Muscle of back (tissue), 11 donors: ENCODE results near the gene EP400. TPM values are rescaled to one million over a fixed set of nuclear protein-coding genes. Genes with fewer than 3 reads are reported as not detected.

Experiments used
- DNase-seq, 3 donors: peaks; one replicate each; pipeline versions ENCODE4 v3.0.0 to v3.0.0-alpha.2; 2013
- polyA plus RNA-seq, 10 donors: library from polyadenylated mRNA; unstranded; fragments of 120-200 nt; gene quantifications; one replicate each; pipeline ENCODE4 v1.2.1, GENCODE V29; 2013; ENCODE audit not compliant: insufficient read length in 10 of 10

EP400 gene
- polyA plus RNA-seq, 10 donors = 18.9 to 31.9 (median 23.4) TPM

DNA sequence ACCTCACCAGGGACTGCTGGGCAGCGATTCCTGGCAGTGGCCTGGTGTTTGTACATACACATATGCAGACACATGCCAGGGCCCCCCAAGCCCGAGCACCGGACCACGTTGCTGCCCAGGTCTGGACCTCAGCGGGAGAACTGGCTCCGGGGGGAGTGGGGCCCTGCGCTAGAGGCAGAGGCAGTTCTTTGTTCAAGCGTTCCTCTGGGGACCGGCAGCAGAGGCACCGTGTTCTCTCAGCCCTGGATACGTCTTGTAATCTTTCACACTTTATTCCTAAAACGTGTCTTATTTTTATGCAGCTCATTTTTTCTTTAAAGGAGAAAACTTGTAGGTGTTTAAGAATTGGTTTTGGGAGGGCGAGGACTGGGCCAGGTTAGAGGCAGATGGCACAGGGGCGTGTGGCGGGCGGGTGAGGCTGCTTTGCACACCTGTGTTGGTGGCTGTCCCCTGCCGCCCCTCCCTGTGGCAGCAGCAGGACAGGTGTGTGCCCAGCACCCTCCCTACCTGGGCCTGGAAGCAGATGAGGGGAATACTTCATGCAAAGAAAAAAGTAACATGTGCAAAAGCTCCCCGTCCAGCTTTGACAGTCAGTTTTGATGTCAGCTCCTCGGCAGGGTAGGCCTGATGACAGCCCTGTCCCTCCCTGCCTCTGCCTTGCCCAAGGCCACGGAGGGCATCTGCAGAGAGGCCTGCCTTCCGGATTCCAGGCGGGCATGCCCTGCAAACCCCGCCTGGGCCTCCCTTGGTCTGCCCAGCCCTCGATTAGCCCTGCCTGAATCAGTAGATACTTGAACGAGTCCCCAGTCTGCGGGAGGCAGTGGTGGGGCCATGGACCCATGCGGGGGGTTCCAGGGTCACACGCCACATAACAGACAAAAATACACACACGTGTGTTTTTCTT lies 27.6 kb upstream of the EP400 start:
- no peak for DNase-seq

DNA sequence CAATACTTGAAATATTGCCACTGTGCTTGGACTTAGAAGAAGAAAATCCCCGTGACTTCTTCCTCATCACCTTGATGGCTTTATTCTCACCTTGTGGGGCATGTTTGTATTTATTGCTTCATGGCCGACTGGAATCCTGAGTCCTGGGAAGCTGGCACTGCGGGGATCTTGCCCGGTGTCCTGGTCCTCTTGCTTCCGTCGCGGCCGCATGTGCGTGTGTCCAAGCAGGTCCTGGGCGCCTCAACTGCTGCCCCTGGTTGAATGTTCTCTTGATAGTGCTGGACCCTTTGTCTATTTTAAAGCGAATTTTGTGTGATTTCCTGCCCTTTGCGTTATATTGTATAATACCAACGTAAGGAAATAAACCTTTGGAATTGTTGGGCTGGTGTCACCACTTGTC lies 27.0 kb upstream of the EP400 start:
- DNase-seq = no peak

DNA sequence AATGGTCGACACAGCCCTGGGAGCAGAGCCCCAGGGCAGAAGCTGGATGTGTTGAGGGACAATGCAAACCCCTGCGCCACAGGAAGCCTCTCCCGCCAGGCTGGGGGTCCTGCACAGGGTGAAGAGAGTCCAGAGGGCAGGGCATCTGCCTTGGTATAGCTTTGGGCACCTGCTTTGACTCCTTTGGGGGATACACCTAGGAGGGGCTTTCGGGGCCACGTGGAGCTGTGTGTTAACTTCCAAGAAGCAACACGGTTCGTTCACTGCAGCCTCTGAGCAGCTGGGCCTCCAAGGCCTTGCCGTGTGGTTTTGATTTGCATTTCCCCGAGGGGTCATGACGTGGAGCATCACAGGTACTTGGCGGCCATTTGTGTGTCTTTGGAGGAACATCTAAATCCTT lies 26.5 kb upstream of the EP400 start:
- no peak for DNase-seq

DNA sequence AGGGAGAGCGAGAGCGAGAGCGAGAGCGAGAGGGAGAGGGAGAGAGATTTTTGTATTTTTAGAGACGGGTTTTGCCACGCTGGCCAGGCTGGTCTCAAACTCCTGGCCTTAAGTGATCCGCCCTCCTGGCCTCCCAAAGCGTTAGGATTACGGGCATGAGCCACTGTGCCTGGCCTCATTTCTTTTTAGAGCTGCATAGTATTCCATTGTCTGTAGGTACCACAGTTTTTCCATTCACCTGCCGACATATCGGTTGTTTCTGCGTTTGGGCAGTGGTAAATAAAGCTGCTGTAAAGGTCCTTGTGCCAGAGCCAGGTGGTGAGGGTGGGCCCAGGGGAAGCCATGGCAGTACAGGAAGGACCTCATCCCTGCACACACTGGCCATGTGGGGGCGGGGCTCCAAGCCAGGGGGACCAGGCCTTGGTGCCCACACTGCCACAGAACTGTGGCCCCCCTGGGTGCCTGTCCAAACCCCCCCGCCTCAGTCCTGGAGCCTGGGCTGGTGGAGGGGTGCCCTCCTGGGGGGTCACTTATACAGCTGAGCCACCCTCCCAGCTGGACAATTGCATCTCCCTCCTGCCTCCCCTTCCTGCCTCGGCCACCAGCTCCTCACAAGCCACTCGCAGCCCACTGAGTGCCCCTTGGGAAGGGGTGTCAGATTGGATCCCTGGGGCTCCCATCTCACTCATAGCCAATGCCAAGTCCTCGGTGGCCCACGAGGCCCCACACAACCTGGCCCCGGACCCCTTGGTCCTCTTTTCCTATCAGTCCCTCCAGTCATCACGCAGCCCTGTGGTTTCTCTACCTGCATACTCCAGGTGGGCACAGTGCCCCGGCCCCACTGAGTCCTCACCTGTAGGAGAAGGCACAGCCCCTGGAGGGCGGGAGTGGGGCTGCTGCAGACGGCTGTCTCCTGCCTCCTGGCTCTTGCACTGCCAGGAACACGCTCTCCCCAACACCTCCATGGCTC lies 22.3 kb upstream of the EP400 start:
- no peak for DNase-seq

DNA sequence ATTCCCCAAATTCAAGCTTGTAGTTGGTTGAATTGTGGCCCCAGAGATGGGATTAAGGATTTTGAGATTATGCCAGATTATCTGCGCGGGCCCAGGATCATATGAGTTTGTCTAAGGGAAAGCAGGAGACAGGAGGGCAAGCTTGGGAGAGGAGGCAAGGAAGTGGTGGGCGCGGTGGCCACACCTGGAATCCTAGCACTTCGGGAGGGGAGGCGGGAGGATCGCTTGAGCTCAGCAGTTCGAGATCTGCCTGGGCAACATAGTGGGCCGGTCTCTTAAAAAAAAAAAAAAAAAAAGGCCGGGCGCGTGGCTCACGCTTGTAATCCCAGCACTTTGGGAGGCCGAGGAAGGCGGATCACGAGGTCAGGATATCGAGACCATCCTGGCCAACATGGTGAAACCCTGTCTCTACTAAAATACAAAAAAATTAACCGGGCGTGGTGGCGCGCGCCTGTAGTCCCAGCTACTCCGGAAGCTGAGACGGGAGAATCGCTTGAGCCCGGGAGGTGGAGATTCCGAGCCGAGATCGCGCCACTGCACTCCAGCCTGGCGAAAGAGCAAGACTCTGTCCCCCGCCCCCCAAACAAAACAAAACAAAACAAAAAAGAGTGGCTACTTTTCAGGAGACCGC lies 21.5 kb upstream of the EP400 start:
- DNase-seq = peak in 1 of 3 donors; percentile 18

DNA sequence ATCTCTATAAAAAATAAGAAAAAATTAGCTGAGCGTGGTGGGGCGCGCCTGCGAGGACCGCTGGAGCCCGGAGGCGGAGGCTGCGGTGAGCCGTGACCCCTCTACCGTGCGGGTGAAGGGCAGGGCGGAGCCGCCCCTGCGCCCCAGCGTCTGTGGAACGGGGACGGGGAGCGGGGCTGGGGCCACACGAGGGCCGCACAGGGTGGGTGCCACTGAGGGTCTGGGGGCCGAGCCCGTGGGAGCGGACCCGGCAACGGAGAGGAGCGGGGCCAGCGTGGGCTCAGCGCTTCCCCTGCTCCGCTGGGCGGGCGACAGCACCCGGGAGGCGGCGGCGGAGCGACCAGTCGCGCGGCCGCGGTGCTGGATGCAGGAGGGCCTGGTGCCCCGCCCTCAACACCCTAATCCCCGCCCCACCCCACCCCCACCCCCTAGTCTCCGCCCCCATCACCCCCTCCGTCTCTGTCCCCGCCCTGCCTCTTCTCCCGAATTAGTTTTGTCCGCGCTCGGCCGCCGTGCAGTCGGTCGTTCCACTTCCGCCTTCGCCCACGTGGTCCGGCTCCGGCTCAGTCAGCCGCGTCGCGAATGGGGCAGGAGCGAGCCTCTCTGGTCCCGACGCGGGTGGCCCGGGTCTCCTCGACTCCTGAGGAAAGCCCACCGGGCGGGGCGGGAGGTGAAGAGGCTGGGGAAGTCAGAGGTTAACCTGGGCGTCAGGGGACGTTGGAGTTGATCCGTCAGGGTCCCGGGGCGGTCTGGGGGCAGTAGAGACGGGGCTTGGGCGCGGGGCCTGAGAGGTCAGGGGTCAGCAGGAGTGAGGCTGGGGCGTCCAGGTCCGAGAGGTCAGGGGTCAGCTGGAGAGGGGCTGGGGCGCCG lies 20.8 kb upstream of the EP400 start, which contains the start of gene PUS1:
Gene PUS1 (plus strand): TSS at position 566 of the 870 bp plus-strand sequence. CDS start 447 bp downstream, outside the sequence.
- peak; percentile 95 to 97 (median 96) for DNase-seq

DNA sequence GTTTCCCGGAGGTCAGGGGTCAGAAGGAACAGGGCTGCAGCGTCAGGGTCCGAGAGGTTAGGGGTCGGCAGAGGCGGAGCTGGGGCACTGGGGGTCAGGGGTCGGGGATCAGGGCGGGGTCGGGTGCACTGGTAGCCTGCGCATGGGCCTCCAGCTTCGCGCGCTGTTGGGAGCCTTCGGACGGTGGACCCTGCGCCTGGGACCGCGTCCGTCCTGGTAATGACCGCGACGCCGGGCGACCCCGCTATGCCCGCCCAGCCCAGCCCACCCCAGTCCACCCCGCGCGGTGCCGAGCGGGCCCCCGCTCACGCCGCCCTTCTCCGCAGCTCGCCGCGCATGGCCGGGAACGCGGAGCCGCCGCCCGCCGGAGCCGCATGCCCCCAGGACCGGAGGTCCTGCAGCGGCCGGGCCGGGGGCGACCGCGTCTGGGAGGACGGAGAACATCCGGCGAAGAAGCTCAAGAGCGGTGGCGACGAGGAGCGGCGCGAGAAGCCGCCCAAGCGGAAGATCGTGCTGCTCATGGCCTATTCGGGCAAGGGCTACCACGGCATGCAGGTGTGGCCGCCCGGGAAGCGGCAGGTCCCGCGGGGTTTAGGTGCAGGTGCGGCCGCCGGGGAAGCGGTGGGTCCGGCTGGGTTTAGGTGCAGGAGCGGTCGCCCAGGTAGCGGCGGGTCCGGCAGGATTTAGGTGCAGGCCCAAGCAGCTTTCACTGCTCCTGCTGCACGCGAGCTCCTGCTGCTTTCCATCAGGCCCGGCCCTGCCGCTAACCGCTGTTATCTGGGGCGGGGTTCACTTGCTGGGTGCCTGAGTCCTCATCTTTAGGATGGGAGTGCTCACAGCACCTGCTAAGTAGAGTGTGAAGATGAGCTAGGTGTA lies 19.9 kb upstream of the EP400 start:
- DNase-seq = no peak

DNA sequence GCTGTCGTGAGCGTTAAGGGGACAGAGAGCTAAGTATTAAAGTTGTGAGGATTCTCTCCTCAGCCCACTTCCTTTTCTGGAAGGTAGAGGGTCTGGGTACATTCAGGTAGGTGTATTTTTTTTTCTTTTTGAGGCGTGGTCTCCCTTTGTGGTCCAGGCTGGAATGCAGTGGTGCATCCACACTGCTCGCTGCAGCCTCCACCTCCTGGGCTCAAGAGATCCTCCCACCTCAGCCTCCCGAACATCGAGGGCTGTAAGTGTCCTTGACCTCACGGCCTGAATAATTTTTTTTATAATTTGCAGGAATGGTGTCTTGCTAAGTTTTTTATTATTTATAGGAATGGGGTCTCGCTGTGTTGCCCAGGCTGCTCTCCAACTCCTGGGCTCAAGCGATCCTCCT lies 19.2 kb upstream of the EP400 start:
- no peak for DNase-seq

DNA sequence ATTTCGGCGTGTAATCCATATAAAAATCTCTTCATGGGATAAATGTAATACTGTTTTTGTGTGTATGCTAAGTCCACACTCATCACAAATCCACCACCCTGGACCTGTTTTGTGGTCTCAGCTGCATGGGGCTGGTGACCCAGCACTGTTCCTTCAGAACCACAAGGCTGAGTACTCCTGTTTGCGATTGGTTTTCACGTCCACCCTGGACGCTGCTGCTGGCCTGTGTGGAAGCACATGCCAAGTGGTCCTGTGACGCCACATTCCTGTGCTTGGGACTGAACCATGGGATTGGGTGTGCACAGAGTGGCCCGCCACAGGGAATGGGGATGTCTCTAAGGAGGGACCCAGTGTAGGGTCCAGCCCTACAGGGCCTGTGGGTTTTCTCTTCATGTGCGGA lies 16.4 kb upstream of the EP400 start:
- no peak for DNase-seq

DNA sequence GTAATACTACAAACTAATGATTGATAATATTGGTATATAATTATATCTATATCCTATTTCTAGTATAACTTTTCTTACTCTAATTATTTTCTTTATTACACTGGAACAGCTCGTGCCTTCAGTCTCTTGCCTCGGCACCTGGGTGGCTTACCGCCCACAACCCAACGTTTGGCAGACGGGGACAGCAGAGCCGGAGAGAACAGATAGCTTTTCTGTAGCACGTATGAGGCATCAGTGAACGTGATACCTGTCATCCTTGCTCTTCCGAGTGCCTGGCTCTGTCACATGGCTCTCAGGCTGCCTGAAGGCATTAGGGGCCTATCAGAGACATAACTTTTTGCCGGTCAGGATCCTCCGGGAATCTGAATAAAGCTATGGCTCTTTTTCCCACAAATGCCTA lies 15.2 kb upstream of the EP400 start:
- no peak for DNase-seq

DNA sequence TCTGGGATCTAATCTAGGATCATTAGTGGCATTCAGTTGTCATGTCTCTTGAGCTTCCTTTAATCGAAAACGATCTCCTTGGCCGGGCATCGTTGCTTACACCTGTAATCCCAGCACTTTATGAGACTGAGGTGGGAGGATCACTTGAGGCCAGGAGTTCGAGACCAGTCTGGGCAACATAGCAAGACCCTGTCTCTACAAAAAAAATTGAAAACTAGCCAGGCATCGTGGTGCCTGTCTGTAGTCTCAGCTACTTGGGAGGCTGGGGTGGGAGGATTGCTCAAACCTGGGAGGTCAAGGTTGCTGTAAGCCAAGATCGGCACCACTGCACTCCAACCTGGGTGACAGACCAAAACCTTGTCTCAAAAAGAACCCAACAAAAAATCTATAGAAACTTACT lies 11.7 kb upstream of the EP400 start:
- no peak for DNase-seq

DNA sequence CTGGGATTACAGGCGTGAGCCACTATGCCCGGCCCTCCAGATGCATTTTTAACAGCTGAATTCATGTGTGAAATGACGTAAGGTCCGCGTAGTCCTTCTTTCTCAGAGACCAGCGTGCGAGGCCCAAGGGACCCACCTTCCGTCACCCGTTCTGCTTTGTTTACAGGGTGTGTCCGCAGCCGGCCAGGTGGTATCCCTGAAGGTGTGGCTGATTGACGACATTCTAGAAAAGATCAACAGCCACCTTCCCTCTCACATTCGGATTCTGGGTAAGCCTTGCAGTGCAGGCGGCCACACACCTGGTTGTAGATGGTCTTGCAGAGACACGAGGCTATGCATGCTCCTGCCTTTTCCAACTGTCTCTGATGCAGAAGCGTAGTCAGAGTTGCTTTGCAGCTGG lies 10.7 kb upstream of the EP400 start:
- DNase-seq = no peak

DNA sequence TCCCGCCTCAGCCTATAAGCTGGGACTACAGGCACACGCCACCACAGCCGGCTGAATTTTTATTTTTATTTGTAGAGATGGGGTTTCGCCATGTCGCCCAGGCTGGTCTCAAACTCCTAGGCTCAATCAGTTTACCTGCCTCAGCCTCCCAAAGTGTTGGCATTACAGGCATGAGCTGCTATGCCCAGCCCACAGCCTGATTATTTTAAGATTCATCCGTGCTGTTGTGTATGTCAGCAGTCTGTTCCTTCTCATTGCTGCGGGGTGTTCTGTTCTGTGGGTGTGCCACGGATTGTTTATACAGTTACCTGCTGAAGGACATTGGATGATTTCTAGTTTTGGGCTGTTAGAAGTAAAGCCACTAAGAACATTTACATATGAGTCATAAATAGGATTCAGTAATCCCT lies 9.6 kb upstream of the EP400 start:
- DNase-seq = no peak

DNA sequence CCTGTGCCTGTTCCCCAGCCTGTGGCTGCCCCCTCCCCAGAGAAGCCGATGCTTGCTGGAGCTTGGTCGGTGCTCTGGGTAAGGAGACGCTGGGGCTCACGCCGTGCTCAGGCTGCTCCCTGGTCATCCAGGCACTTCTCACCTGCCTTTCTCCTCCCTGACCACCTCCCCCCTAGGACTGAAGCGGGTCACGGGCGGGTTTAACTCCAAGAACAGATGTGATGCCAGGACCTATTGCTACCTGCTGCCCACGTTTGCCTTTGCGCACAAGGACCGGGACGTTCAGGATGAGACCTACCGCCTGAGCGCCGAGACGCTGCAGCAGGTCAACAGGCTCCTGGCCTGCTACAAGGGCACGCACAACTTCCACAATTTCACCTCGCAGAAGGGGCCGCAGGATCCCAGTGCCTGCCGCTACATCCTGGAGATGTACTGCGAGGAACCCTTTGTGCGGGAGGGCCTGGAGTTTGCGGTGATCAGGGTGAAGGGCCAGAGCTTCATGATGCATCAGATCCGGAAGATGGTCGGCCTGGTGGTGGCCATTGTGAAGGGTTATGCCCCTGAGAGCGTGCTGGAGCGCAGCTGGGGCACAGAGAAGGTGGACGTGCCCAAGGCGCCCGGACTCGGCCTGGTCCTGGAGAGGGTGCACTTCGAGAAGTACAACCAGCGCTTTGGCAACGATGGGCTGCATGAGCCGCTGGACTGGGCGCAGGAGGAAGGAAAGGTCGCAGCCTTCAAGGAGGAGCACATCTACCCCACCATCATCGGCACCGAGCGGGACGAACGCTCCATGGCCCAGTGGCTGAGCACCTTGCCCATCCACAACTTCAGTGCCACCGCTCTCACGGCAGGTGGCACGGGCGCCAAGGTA lies 8.4 kb upstream of the EP400 start:
- no peak for DNase-seq

DNA sequence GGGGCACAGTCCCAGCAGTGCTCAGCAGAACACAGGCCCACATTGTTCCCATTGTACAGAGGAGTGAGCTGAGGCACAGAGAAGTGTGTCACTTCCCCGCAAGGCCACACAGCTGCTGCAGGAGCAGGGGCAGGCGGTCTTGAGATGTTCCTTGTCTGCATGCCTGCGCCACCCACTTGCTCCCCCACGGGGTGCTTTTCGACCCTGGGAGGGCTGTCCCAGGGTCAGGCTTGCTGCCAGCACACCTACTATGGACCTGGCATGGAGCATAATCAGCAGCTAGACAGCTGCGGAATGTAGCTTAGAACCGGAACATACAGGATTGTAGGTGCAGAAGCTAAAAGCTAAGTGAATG lies 7.8 kb upstream of the EP400 start:
- DNase-seq = no peak

DNA sequence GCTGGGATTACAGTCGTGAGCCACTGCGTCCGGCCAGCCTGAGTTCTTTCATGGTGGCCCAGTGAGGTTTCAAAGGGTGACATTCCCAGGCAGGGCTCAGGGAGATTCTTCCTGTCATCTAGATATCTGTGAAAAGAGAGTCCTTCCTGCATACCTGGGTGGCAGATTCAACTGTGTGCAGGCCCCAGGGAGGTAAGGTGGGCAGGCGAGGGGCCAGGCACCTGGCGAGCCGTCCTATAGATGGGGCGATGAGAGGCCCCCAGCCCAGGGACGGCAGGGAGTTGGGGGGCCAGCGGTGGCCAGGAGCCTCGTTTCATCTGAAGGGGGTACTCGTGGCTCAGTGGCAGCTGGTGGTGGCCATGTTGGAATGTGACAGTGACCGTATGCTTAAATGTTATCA lies 7.1 kb upstream of the EP400 start:
- no peak for DNase-seq

DNA sequence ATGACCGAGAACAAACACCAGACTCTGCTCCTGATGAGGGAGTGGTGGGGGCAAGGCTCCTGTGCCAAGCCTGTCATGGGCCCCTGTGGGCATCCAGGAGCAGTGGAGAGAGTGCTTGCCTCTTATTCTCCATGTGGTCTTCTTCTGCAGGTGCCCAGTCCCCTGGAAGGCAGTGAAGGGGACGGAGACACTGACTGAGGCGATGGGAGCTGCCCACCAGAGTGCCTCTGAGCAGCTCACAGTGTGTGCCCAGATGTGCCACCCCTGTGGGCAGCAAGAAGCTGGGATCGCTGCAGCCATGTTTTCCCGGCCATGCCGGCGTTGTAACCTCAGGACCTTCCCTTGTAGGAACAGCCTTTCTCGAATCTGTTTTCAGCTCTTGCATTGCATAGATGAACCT lies 6.4 kb upstream of the EP400 start:
- no peak for DNase-seq

DNA sequence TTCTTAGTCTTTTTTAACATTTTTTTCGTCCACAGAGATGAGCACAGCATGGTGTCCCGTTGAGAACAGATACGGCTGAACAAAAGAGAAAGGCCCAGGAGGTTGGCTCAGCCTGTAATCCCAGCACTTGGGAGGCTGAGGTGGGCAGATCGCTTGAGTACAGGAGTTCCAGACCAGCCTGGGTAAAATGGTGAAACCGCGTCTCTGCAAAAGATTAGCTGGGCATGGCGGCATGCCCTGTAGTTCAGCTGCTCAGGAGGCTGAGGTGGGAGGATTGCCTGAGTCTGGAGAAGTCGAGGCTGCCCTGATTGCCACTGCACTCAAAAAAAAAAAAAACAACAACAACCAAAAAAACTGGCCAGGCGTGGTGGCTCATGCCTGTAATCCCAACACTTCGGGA lies 5.9 kb upstream of the EP400 start:
- no peak for DNase-seq

DNA sequence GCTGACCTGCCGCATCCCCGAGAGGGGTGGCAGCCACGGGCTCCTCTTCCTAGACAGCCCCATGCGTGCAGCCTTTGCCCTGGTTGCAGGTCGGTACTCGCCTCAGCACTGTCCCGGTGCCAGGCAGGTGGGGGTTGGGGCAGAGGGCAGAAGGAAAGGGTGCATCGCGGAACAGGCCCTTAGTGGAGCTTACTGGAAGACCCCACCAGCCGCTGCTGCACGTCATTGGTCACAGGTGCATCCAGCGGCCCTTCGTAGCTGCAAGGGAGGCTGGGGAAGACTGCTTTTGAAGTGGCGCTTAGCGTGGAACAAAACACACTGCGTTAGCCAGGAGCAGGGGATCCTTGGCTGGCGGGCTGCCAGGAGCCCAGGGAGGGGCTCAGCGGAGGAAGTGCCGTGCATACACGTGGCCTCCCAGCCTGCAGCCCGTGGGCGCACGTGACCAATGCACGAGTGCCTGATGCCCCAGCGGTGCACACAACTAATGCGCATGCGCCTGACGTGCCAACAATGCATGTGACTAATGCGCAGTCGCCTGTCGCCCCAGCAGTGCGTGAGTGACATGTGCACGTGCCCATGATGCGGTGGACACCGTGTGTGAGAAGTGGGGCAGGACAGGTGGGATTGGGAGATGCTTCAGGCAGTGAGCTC lies 5.0 kb upstream of the EP400 start:
- DNase-seq = no peak
